NCI-H510A (cell line): ENCODE measurements around the gene CASQ1.

Experiments
- DNase-seq: peaks from one replicate; lab custom pipeline; 2025; lab: John Stamatoyannopoulos, UW

Gene CASQ1

GRCh38 chr1:160226623-160227022 lies 36.2 kb downstream of the CASQ1 start:
- no peak for DNase-seq

GRCh38 chr1:160227034-160227433 lies 36.7 kb downstream of the CASQ1 start:
- no peak for DNase-seq

- no peak for DNase-seq
Measured at GRCh38 chr1:160227561-160227960, 37.2 kb downstream of the CASQ1 start.

- no peak for DNase-seq
Measured at GRCh38 chr1:160228431-160228830, 38.1 kb downstream of the CASQ1 start.

GRCh38 chr1:160232911-160233310 lies 42.5 kb downstream of the CASQ1 start:
- DNase-seq, result no peak

GRCh38 chr1:160236806-160237205 lies 46.4 kb downstream of the CASQ1 start:
- no peak for DNase-seq

- DNase-seq, result no peak
Measured at GRCh38 chr1:160237558-160237957, 47.2 kb downstream of the CASQ1 start.

- DNase-seq, result no peak
Measured at GRCh38 chr1:160238408-160238807, 48.0 kb downstream of the CASQ1 start.

- no peak for DNase-seq
Measured at GRCh38 chr1:160239582-160240299, 49.4 kb downstream of the CASQ1 start.

- DNase-seq, result no peak
Measured at GRCh38 chr1:160243767-160244166, 53.4 kb downstream of the CASQ1 start.

- DNase-seq, result no peak
Measured at GRCh38 chr1:160244209-160244608, 53.8 kb downstream of the CASQ1 start.

GRCh38 chr1:160245434-160245833 lies 55.1 kb downstream of the CASQ1 start:
- no peak for DNase-seq

- DNase-seq, result no peak
Measured at GRCh38 chr1:160247053-160247452, 56.7 kb downstream of the CASQ1 start.

- DNase-seq, result no peak
Measured at GRCh38 chr1:160251011-160251410, 60.6 kb downstream of the CASQ1 start.
